IgD-negative memory B cell (primary cell): ENCODE data around the gene FA2H. TPM values are rescaled to one million over a fixed set of nuclear protein-coding genes. Genes with fewer than 3 reads are reported as not detected.
"Not testable (repeated sequence)": the region's sequence is repeated elsewhere in the genome, so short reads cannot be mapped to it uniquely, and the experiment has no call there.

ENCODE experiments used
- H3K27ac Mint-ChIP-seq, 3 donors: one replicate each; pipeline ENCODE4 v1.8.0; 2020 to 2022; ENCODE audit warnings: mild to moderate bottlenecking in 3 of 3, mixed read lengths in 3 of 3, moderate library complexity in 1 of 3
- H3K27me3 Mint-ChIP-seq: one replicate; pipeline ENCODE4 v1.8.0; 2021; ENCODE audit warnings: mixed read lengths
- H3K36me3 Mint-ChIP-seq: one replicate; pipeline ENCODE4 v1.8.0; 2020; ENCODE audit warnings: mild to moderate bottlenecking, mixed read lengths
- H3K4me1 Mint-ChIP-seq, 3 donors: one replicate each; pipeline ENCODE4 v1.8.0; 2020 to 2022; ENCODE audit warnings: mixed read lengths in 3 of 3, mild to moderate bottlenecking in 1 of 3
- H3K4me3 Mint-ChIP-seq, 4 donors: one replicate each; pipeline ENCODE4 v1.8.0; 2020 to 2022; ENCODE audit warnings: mild to moderate bottlenecking in 4 of 4, mixed read lengths in 4 of 4, moderate library complexity in 3 of 4
- H3K9me3 Mint-ChIP-seq, 3 donors: one replicate each; pipeline ENCODE4 v1.8.0; 2020 to 2021; ENCODE audit warnings: mixed read lengths in 3 of 3, mild to moderate bottlenecking in 1 of 3
- polyA plus RNA-seq: library from polyadenylated mRNA; unstranded; fragments of 300-500 nt; fragmentation: Illumina TruSeq; gene quantifications from one replicate; pipeline ENCODE4 v1.2.3, GENCODE V29; 2021

Gene FA2H
- polyA plus RNA-seq, 1 donor from 2014 or later, result 4.0 TPM

- no peak overlapping the region for H3K27ac Mint-ChIP-seq
- H3K9me3 Mint-ChIP-seq, result peaks cover 1 to 11% (median 2%) of the 10 kb centered on the region in 3 donors
- peaks cover 12% of the 10 kb centered on the region for H3K36me3 Mint-ChIP-seq
- H3K4me1 Mint-ChIP-seq, result peaks cover 0 to 3% (median 0%) of the 10 kb centered on the region in 3 donors
- no peaks in the 10 kb centered on the region for H3K27me3 Mint-ChIP-seq
- H3K4me3 Mint-ChIP-seq, result no peak overlapping the region
Measured at GRCh38 chr16:74727903-74728302, 46.7 kb downstream of the FA2H start.

GRCh38 chr16:74726716-74727115 is 47.9 kb downstream of the FA2H start:
- Mint-ChIP-seq H3K4me1 (no peaks in the 10 kb centered on the region), H3K9me3 (peaks cover 1 to 11% (median 2%) of the 10 kb centered on the region in 3 donors), H3K27me3 (no peaks in the 10 kb centered on the region), H3K27ac (peak overlapping the region in 1 of 3 donors; percentile 39), H3K36me3 (peaks cover 12% of the 10 kb centered on the region), H3K4me3 (no peak overlapping the region)

GRCh38 chr16:74725651-74726455 is 48.8 kb downstream of the FA2H start:
- Mint-ChIP-seq H3K36me3 (peaks cover 12% of the 10 kb centered on the region), H3K9me3 (peaks cover 1 to 11% (median 4%) of the 10 kb centered on the region in 3 donors), H3K27ac (no peak overlapping the region), H3K27me3 (no peaks in the 10 kb centered on the region), H3K4me3 (peak overlapping the region in 2 of 4 donors; percentile 7 to 10), H3K4me1 (peaks cover under 1 to 4% (median 1%) of the 10 kb centered on the region in 3 donors)

- Mint-ChIP-seq H3K4me1 (peaks cover 5% of the 10 kb centered on the region in 3 donors), H3K4me3 (no peak overlapping the region), H3K27me3 (no peaks in the 10 kb centered on the region), H3K36me3 (peaks cover 12% of the 10 kb centered on the region), H3K27ac (no peak overlapping the region), H3K9me3 (peaks cover 1 to 11% (median 4%) of the 10 kb centered on the region in 3 donors)
Measured at GRCh38 chr16:74724820-74725549, 49.6 kb downstream of the FA2H start.

GRCh38 chr16:74723256-74723655 is 51.4 kb downstream of the FA2H start:
- Mint-ChIP-seq H3K27me3 (no peaks in the 10 kb centered on the region), H3K9me3 (peaks cover 1 to 11% (median 4%) of the 10 kb centered on the region in 3 donors), H3K4me1 (peaks cover 5% of the 10 kb centered on the region in 3 donors), H3K4me3 (no peak overlapping the region), H3K36me3 (peaks cover 12% of the 10 kb centered on the region), H3K27ac (no peak overlapping the region)

GRCh38 chr16:74722156-74722555 is 52.5 kb downstream of the FA2H start:
- not testable (repeated sequence) for H3K9me3 Mint-ChIP-seq, H3K4me3 Mint-ChIP-seq, H3K4me1 Mint-ChIP-seq, H3K27ac Mint-ChIP-seq, H3K27me3 Mint-ChIP-seq
- H3K36me3 Mint-ChIP-seq, result peaks cover 12% of the 10 kb centered on the region

- peaks cover 5 to 7% (median 5%) of the 10 kb centered on the region in 3 donors for H3K4me1 Mint-ChIP-seq
- H3K36me3 Mint-ChIP-seq, result peaks cover 9% of the 10 kb centered on the region
- no peak overlapping the region for H3K27ac Mint-ChIP-seq
- H3K9me3 Mint-ChIP-seq, result peaks cover under 1 to 4% (median 3%) of the 10 kb centered on the region in 3 donors
- no peak overlapping the region for H3K4me3 Mint-ChIP-seq
- H3K27me3 Mint-ChIP-seq, result no peaks in the 10 kb centered on the region
Measured at GRCh38 chr16:74721716-74722115, 52.9 kb downstream of the FA2H start.

- H3K27ac Mint-ChIP-seq, result peak overlapping the region in 2 of 3 donors; percentile 0 to 28
- H3K9me3 Mint-ChIP-seq, result peaks cover 0 to 2% (median 0%) of the 10 kb centered on the region in 3 donors
- no peaks in the 10 kb centered on the region for H3K27me3 Mint-ChIP-seq
- H3K36me3 Mint-ChIP-seq, result peaks cover 8% of the 10 kb centered on the region
- peaks cover 5 to 7% (median 5%) of the 10 kb centered on the region in 3 donors for H3K4me1 Mint-ChIP-seq
- peak overlapping the region in 1 of 4 donors; percentile 17 for H3K4me3 Mint-ChIP-seq
Measured at GRCh38 chr16:74720579-74720978, 54.0 kb downstream of the FA2H start.

GRCh38 chr16:74718741-74719610 is 55.6 kb downstream of the FA2H start:
- peaks cover 9% of the 10 kb centered on the region for H3K36me3 Mint-ChIP-seq
- peaks cover 0 to 2% (median 0%) of the 10 kb centered on the region in 3 donors for H3K9me3 Mint-ChIP-seq
- H3K4me1 Mint-ChIP-seq, result peaks cover 5 to 7% (median 5%) of the 10 kb centered on the region in 3 donors
- H3K27me3 Mint-ChIP-seq, result no peaks in the 10 kb centered on the region
- no peak overlapping the region for H3K27ac Mint-ChIP-seq
- no peak overlapping the region for H3K4me3 Mint-ChIP-seq

- Mint-ChIP-seq H3K9me3 (peaks cover 0 to 2% (median 0%) of the 10 kb centered on the region in 3 donors), H3K27ac (peak overlapping the region in 1 of 3 donors; percentile 16), H3K4me1 (peaks cover 5 to 7% (median 5%) of the 10 kb centered on the region in 3 donors), H3K36me3 (peaks cover 6% of the 10 kb centered on the region), H3K4me3 (no peak overlapping the region), H3K27me3 (no peaks in the 10 kb centered on the region)
Measured at GRCh38 chr16:74718140-74718539, 56.5 kb downstream of the FA2H start.

GRCh38 chr16:74717367-74717766 is 57.3 kb downstream of the FA2H start:
- Mint-ChIP-seq H3K27me3 (no peaks in the 10 kb centered on the region), H3K4me3 (no peak overlapping the region), H3K4me1 (peaks cover 5 to 7% (median 5%) of the 10 kb centered on the region in 3 donors), H3K9me3 (peaks cover 0 to 2% (median 0%) of the 10 kb centered on the region in 3 donors), H3K36me3 (peaks cover 3% of the 10 kb centered on the region), H3K27ac (peak overlapping the region in 1 of 3 donors; percentile 47)

GRCh38 chr16:74716355-74716754 is 58.3 kb downstream of the FA2H start:
- Mint-ChIP-seq H3K27me3 (no peaks in the 10 kb centered on the region), H3K27ac (no peak overlapping the region), H3K4me1 (peaks cover 3 to 5% (median 5%) of the 10 kb centered on the region in 3 donors), H3K36me3 (peaks cover 3% of the 10 kb centered on the region), H3K4me3 (no peak overlapping the region), H3K9me3 (no peaks in the 10 kb centered on the region)

GRCh38 chr16:74713876-74714275 is 60.7 kb downstream of the FA2H start:
- peaks cover 3% of the 10 kb centered on the region for H3K36me3 Mint-ChIP-seq
- peaks cover 0 to 3% (median 2%) of the 10 kb centered on the region in 3 donors for H3K4me1 Mint-ChIP-seq
- no peaks in the 10 kb centered on the region for H3K9me3 Mint-ChIP-seq
- peak overlapping the region in 1 of 3 donors; percentile 16 for H3K27ac Mint-ChIP-seq
- no peaks in the 10 kb centered on the region for H3K27me3 Mint-ChIP-seq
- H3K4me3 Mint-ChIP-seq, result no peak overlapping the region

- H3K36me3 Mint-ChIP-seq, result peaks cover 3% of the 10 kb centered on the region
- H3K4me1 Mint-ChIP-seq, result peaks cover 0 to 3% (median 2%) of the 10 kb centered on the region in 3 donors
- H3K4me3 Mint-ChIP-seq, result no peak overlapping the region
- H3K9me3 Mint-ChIP-seq, result no peaks in the 10 kb centered on the region
- H3K27me3 Mint-ChIP-seq, result no peaks in the 10 kb centered on the region
- H3K27ac Mint-ChIP-seq, result no peak overlapping the region
Measured at GRCh38 chr16:74713325-74713724, 61.3 kb downstream of the FA2H start.
